Measurements from ENCODE around the gene AUTS2. TPM values are rescaled to one million over a fixed set of nuclear protein-coding genes. Genes with fewer than 3 reads are reported as not detected.

The AUTS2 gene
- total RNA-seq, 6 experiments from 2014 or later = 10.4 to 32.0 (median 19.3) TPM

DNA sequence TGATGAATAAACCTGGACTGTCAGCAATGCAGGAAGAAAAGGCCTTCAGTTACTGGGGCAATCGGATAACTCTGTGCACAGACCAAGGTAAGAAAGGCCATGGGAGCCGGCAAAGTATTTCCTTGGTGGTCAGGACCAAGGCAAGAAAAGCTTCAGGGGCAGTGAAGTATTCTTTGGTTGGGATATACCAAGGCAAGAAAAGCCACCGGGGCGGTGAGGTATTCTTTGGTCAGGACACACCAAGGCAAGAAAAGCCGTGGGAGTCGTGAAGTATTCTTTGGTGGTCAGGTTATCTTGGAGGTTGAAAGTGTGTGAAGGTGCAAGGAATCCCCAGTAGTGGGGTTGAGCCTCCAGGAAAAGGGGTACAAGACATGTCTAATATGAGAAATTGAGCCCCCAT is 1238.7 kb downstream of the AUTS2 start:
- H3K36me3 ChIP-seq = no peaks in the 10 kb centered on the region
- no peaks in the 10 kb centered on the region for H3K9me3 ChIP-seq
- intact Hi-C loops (cut with DNase I) = no loop called here
- H3K4me1 ChIP-seq = no peaks in the 10 kb centered on the region
- TF ChIP-seq, protein P1, sequence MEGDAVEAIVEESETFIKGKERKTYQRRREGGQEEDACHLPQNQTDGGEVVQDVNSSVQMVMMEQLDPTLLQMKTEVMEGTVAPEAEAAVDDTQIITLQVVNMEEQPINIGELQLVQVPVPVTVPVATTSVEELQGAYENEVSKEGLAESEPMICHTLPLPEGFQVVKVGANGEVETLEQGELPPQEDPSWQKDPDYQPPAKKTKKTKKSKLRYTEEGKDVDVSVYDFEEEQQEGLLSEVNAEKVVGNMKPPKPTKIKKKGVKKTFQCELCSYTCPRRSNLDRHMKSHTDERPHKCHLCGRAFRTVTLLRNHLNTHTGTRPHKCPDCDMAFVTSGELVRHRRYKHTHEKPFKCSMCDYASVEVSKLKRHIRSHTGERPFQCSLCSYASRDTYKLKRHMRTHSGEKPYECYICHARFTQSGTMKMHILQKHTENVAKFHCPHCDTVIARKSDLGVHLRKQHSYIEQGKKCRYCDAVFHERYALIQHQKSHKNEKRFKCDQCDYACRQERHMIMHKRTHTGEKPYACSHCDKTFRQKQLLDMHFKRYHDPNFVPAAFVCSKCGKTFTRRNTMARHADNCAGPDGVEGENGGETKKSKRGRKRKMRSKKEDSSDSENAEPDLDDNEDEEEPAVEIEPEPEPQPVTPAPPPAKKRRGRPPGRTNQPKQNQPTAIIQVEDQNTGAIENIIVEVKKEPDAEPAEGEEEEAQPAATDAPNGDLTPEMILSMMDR (IDR thresholded peaks at IDR 0.05) = no peak
- TF ChIP-seq POLR2A (IDR thresholded peaks at IDR 0.05) = no peak
- H3K27ac ChIP-seq = no peak overlapping the region
- 96% methylated on average over 4 of the region's 6 CpGs for WGBS (ENCODE audit: insufficient coverage, low coverage, low lambda C conversion rate, missing lambda C conversion rate)
- no peak for DNase-seq
- no peak overlapping the region for H3K4me3 ChIP-seq
- ATAC-seq = no peak
- no peaks in the 10 kb centered on the region for H3K27me3 ChIP-seq

- H3K27me3 ChIP-seq = no peaks in the 10 kb centered on the region
- ATAC-seq (no peak), DNase-seq (no peak)
- H3K27ac ChIP-seq = no peak overlapping the region
- no peaks in the 10 kb centered on the region for H3K9me3 ChIP-seq
- no peak overlapping the region for H3K4me3 ChIP-seq
- TF ChIP-seq POLR2A (IDR thresholded peaks at IDR 0.05) = no peak
- TF ChIP-seq, protein P1 (IDR thresholded peaks at IDR 0.05) = no peak
- H3K4me1 ChIP-seq = no peaks in the 10 kb centered on the region
- H3K36me3 ChIP-seq = no peaks in the 10 kb centered on the region
- WGBS (ENCODE audit: insufficient coverage, low coverage, low lambda C conversion rate, missing lambda C conversion rate) = 52% methylated on average over 2 of the region's 4 CpGs
- intact Hi-C loops (cut with DNase I) = no loop called here
These were observed 1239.3 kb downstream of the AUTS2 start for GRCh38 chr7:70837589-70837988.

GRCh38 chr7:70838292-70838907 is 1240.1 kb downstream of the AUTS2 start:
- no peak for TF ChIP-seq POLR2A (IDR thresholded peaks at IDR 0.05)
- TF ChIP-seq, protein P1 (IDR thresholded peaks at IDR 0.05) = no peak
- DNase-seq (no peak), ATAC-seq (no peak)
- Histone ChIP-seq H3K4me3 (no peak overlapping the region), H3K27me3 (no peaks in the 10 kb centered on the region), H3K27ac (no peak overlapping the region), H3K4me1 (no peaks in the 10 kb centered on the region), H3K36me3 (no peaks in the 10 kb centered on the region), H3K9me3 (no peaks in the 10 kb centered on the region)
- 32% methylated on average over 3 of the region's 15 CpGs for WGBS (ENCODE audit: insufficient coverage, low coverage, low lambda C conversion rate, missing lambda C conversion rate)
- intact Hi-C loops (cut with DNase I) = no loop called here

Small RNAs within 50 kb of the gene (small RNA-seq; reads per million reads assigned to genes)
- 0 reads per million in 2 experiments for gene AC073873.1
